Non-pigmented ciliary epithelial cell (primary cell): ENCODE measurements around the gene SHC4.

Experiments used
- DNase-seq: peaks from one replicate; pipeline ENCODE4 v3.0.0-alpha.2; 2010; ENCODE audit warnings: low read depth

The SHC4 gene

DNA sequence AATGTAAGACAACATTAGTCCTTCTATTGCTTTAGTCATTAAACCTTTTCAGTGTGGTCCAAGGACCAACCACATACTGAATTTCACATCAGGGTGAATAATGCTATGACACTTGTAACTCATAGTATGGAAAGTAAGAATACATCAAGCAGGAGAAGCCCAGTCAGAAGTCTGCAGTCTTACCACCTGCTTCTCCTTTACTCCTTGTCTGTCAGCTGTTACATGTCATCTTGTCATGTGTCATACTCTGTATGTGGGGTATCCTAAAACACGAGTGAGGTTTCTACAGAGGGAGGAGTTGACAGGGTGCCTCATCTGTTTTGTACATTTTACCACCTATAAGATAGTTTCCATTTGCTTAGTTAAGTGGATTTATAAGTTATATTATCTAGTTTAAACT lies 118.6 kb downstream of the SHC4 start:
- DNase-seq = no peak

- no peak for DNase-seq
Measured at GRCh38 chr15:48842501-48842900, 121.2 kb downstream of the SHC4 start.

- DNase-seq = no peak
Measured at GRCh38 chr15:48834756-48835155, 129.0 kb downstream of the SHC4 start.

DNA sequence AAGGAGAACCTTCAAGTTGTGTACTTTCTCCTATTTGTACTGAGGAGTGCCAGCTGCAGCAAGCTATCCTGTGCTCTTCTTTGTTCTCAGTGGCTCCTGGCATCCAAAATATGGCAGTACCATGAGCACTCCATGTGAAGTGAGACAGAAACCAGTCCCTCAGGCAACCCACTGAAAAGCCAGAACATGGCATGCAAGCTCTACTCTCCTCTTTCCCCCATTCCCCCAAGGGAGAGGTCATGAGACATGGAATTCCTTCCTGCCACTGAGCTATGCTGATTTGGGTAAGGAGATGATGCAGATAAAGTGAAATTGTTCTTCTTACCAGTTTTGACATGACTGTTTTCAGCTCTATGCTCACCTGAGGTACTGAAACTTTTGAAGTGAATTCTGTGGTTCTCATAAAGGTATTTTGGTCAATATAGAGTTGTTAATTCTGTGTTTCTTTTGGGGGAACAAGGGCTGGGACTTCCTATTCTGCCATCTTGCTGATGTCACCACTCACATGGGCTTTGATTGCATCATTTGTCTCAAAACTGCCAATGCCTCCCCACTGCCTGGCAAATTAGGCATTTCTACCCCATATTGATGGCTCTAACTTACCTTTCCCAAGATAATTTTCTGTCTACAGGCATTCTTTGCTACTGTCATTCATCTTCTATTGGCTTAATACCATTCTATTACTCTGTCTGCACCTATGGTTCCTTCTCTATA lies 130.0 kb downstream of the SHC4 start:
- DNase-seq = no peak

DNA sequence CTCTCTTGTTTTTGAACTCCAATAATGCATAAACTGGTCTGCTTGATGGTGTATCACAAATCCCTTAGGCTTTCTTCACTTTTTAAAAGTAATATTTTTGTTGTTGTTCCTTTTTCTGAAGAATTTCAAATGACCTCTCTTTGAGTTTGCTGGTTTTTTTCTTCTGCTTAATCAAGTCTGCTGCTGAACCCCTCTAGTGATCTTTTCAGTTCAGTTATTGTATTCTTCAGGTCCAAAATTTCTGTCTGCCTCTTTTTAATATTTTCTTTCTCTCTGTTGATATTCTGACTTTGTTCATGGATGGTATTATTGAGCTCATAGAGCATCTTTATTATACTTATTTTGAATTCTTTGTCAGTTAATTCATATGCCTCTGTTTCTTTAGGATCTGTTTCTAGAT lies 131.1 kb downstream of the SHC4 start:
- DNase-seq = no peak

DNA sequence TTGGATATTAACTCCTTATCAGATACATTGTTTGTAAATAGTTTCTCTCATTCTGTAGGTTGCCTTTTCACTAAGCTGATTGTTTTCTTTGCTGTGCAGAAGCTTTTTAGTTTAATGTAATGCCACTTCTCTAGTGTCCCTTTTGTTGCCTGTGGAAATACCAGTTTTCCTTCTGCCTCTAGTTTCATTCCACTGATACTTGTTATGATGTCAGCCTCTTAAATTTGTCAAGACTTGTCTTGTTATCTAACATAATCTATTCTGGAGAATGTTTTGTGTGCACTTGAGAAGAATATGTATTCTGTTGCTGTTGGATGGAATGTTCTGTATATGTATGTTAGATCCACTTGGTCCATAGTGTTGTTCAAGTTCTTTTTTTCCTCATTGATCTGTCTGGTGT lies 134.8 kb downstream of the SHC4 start:
- no peak for DNase-seq

GRCh38 chr15:48828471-48828870 lies 135.2 kb downstream of the SHC4 start:
- DNase-seq = no peak

- DNase-seq = no peak
Measured at GRCh38 chr15:48825075-48825474, 138.6 kb downstream of the SHC4 start.

DNA sequence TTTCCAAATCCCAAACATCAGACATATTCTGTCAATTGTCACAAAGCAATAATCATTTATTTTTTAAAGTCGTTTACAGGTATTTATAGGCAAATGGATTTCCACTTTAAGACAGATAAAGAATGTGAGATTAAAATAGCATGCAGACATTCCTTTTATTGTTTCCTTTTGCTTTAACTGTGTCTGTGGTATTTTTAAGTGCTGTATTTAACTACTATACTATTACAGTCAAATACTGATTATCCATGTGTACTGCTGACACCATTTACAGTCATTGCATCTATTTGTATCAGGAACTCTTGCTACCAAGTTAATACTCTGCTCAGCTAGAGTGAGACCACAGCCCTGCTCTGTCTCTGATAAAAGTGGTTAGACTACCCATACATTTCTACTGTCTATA lies 140.0 kb downstream of the SHC4 start:
- DNase-seq = no peak

- DNase-seq = no peak
Measured at GRCh38 chr15:48823237-48823636, 140.5 kb downstream of the SHC4 start.

GRCh38 chr15:48814286-48814685 lies 149.4 kb downstream of the SHC4 start:
- DNase-seq = no peak

GRCh38 chr15:48811325-48811958 lies 152.3 kb downstream of the SHC4 start:
- no peak for DNase-seq

GRCh38 chr15:48810414-48811324 lies 153.1 kb downstream of the SHC4 start, which contains the start of gene CEP152:
Gene CEP152 (minus strand): TSS chr15:48811069. CDS start chr15:48805649, 5,420 bp downstream.
- DNase-seq = peak; percentile 99

DNA sequence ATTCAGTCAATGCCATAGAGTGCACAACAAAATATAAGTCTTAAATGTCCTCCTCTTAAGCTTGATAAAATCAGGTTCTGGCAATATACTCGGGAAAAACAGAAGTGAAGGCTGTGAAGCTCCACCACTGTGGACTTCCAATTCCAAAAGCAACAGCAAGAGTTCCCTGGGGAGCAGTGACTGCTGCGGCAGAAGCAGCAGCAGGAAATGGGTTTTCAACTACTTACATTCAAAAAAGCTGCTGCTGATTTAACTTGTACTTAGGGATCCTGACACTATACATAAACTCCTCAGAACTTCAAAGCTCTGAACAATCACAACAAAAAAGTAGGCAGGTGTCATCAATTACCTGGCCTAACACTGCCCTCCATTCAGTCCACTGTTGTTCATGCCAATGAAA lies 157.6 kb downstream of the SHC4 start:
- no peak for DNase-seq

DNA sequence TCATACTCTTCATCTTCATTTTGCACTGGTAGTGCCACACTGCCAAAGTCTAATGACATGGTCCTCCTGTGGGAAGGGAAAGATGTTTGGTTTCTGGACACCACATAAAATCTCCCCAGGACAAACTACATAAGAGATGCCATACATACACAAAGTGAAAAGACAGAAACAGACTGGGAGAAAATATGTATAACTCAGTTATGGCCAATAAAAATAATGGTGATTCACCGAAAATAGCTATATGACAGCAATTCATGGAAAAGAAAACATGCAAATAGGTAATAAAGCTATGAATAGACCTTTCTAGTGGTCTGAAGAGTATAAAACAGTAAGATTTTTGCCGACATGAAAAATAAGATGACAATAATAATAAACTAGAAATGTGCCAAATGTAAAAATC lies 158.1 kb downstream of the SHC4 start:
- DNase-seq = no peak

DNA sequence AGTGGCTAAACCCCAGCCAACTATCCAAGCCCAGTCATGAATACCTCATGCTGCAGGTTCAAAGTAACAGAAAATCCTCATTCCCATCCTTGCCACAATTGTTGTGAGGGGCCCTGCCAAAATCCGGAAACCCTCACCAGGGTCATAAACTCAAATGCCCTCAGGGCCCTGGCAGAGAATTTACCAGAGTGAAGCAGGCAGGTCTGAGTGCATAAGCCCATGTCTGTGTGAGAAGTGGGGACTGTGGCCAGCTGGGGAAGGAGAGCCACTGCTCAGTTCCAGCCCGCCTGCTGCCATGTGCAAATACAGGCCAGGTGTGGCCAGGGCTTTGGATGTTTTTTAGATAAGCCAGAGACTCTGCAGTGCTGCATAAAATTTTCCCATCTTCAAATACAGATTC lies 159.8 kb downstream of the SHC4 start:
- DNase-seq = no peak

DNA sequence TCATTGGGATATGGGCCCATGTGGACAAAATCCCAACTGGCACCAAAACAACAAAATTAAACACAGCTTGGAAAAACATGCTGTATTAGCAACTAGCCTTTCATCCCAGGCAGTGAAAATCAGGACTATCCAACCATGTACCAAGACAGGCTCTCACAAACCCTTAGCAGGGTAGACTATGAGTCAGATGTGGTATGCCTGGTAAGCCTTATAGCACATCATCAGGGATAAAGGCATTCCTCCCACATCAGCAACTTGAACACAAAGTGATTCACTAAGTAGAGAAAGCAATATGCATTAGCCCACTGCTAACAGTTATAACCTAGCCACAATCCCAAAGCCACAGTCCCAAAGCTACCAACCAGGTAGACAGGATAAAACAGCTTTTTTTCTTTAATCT lies 160.9 kb downstream of the SHC4 start:
- peak; percentile 95 for DNase-seq

DNA sequence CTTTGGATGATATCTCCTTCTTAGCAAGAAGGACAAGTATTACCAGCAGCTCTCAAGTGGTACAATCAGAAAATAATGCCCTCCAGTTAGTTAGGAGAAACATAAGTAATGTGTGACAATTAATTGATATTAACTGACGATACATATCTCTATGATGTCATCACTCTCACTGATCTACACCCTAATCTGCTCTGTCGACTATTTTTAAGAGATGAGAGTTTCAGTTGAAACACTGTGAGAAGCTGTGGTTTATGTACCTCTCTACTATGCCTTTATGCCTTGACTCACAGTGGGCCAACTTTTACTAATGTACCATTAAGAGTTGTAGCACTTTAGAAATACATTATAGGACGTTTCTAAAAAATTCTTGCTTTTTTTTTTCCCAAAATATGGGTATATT lies 161.5 kb downstream of the SHC4 start:
- no peak for DNase-seq

DNA sequence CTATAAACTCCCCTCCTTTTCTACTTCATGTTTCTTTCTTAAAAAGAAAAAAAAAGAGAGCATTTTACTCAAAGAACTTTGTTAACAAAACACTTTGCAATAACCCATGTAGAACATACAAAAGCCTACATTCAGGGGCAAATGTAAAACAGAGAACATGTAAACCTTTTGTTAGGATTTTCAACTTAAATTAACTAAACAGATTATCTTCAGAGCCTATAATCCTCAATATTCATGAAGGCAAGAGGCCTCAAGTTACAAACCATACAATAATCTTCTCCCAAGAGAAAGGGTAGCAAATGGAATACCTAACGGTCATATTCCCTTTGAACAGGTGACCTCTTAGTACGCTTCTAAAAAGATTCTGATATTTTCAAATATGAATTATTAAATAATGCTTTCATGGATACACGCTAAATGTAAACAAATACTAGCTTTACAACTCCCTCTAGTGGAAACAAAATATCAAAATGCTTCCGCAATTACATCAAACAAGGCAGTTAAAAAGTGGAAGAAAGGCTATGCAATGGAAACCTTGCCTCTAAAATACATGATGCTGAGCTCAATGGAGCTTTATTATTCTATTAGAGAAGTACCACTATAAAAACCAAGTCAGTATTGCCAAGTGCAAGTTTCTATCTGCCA lies 162.8 kb downstream of the SHC4 start:
- no peak for DNase-seq

DNA sequence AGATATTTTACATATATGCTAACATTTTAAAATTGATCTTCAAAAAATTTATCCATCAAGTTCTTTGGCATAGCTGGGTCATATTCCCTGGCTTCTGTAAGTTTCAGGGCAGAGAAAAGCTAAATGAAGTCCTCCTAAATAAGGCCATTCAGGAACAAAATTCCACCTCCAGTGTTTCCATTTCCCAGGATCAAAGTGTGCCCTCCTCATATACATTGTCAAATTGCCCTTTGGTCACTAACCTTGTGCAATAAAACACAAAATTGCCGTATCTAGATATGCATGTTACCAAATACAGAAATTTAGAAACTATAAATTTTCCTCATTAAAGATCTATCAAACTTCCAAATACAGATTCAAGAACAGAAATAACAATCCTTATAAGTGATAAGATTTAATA lies 163.5 kb downstream of the SHC4 start:
- no peak for DNase-seq

DNA sequence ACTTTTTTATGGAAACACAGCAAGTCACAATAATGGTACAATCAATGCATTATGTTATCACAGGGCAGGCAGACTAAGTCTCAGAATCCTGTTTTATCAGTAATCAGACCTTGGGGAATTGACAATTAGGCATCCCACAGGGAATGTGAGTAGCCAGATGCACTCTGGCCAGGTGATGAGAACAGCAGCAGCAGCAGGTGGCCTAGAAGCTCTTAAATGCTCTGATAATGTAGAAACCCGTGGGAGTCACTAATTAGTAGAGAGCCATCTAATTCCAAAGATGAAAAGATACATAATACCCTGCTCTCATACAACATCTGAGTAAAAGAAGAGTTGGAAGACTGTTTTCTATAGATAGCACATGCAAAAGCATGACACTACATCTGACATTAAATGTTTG lies 165.4 kb downstream of the SHC4 start:
- DNase-seq = no peak

- peak; percentile 68 for DNase-seq
Measured at GRCh38 chr15:48796930-48797329, 166.8 kb downstream of the SHC4 start.
